GM19397 (cell line): ENCODE data around the gene MARCHF10.
"Not testable (repeated sequence)": the region's sequence is repeated elsewhere in the genome, so short reads cannot be mapped to it uniquely, and the experiment has no call there.

Source experiments
- ATAC-seq: cut with Tn5 transposase; IDR thresholded peaks from one replicate; pipeline ENCODE4 v1.9.1; 2021; ENCODE audit warnings: mild to moderate bottlenecking, moderate library complexity; ENCODE audit not compliant: unreplicated experiment

MARCHF10 gene

GRCh38 chr17:62791235-62791734 is 16.8 kb downstream of the MARCHF10 start:
- no peak for ATAC-seq

- no peak for ATAC-seq
These were observed 17.5 kb downstream of the MARCHF10 start for GRCh38 chr17:62790564-62790986.

- no peak for ATAC-seq
These were observed 20.7 kb downstream of the MARCHF10 start for GRCh38 chr17:62787366-62787765.

GRCh38 chr17:62786646-62787045 is 21.5 kb downstream of the MARCHF10 start:
- ATAC-seq, result no peak

- ATAC-seq, result not testable (repeated sequence)
These were observed 22.1 kb downstream of the MARCHF10 start for GRCh38 chr17:62785983-62786382.

- ATAC-seq, result no peak
These were observed 25.3 kb downstream of the MARCHF10 start for GRCh38 chr17:62782730-62783270.

- ATAC-seq, result no peak
These were observed 26.3 kb downstream of the MARCHF10 start for GRCh38 chr17:62781831-62782251.

GRCh38 chr17:62781356-62781755 is 26.8 kb downstream of the MARCHF10 start:
- no peak for ATAC-seq

- ATAC-seq, result no peak
These were observed 27.2 kb downstream of the MARCHF10 start for GRCh38 chr17:62780951-62781350.

- no peak for ATAC-seq
These were observed 27.8 kb downstream of the MARCHF10 start for GRCh38 chr17:62780269-62780668.

- ATAC-seq, result no peak
These were observed 29.0 kb downstream of the MARCHF10 start for GRCh38 chr17:62778990-62779681.

GRCh38 chr17:62775876-62776275 is 32.2 kb downstream of the MARCHF10 start:
- no peak for ATAC-seq

- no peak for ATAC-seq
These were observed 33.8 kb downstream of the MARCHF10 start for GRCh38 chr17:62774338-62774737.

- ATAC-seq, result no peak
These were observed 40.1 kb downstream of the MARCHF10 start for GRCh38 chr17:62767997-62768396.

GRCh38 chr17:62765351-62765750 is 42.8 kb downstream of the MARCHF10 start:
- ATAC-seq, result no peak

- ATAC-seq, result no peak
These were observed 44.1 kb downstream of the MARCHF10 start for GRCh38 chr17:62763891-62764600.

GRCh38 chr17:62761884-62762283 is 46.2 kb downstream of the MARCHF10 start:
- no peak for ATAC-seq

GRCh38 chr17:62760945-62761267 is 47.2 kb downstream of the MARCHF10 start:
- no peak for ATAC-seq

- ATAC-seq, result no peak
These were observed 47.8 kb downstream of the MARCHF10 start for GRCh38 chr17:62760059-62760944.

GRCh38 chr17:62757500-62757951 is 50.6 kb downstream of the MARCHF10 start:
- no peak for ATAC-seq

GRCh38 chr17:62756198-62756597 is 51.9 kb downstream of the MARCHF10 start:
- no peak for ATAC-seq
